A673 (cell line): ENCODE data around the gene TWNK. TPM values are rescaled to one million over a fixed set of nuclear protein-coding genes. Genes with fewer than 3 reads are reported as not detected.

Source experiments
- BruUV-seq: library from RNA; stranded (reverse); fragments of 400-500 nt; replicated peaks from 2 replicates; lab custom pipeline; 2021; lab: Mats Ljungman, UMichigan
- CTCF ChIA-PET: fragments of 300-600 bp; sonication (Branson Sonifier 250); formaldehyde crosslinking; loops from one replicate; lab custom pipeline; 2022; ENCODE audit warnings: antibody characterized with exemption; lab: Charles Lee
- POLR2A ChIA-PET: fragments of 300-600 bp; sonication (Branson Sonifier 250); formaldehyde crosslinking; loops from one replicate; lab custom pipeline; 2022; ENCODE audit warnings: antibody characterized with exemption; ENCODE audit not compliant: low non-redundant PET; lab: Charles Lee
- DNase-seq: peaks from one replicate; pipeline ENCODE4 v3.0.0-alpha.2; 2015; ENCODE audit warnings: low spot score
- H3K27ac ChIP-seq: fragments of 200-600 bp; sonication (generic); 2 replicates; pipeline ENCODE4 v1.5.1; 2016; ENCODE audit warnings: mixed run types, low read depth, mild to moderate bottlenecking, mixed read lengths, antibody characterized with exemption, low read length; ENCODE audit not compliant: poor library complexity, severe bottlenecking
- H3K27me3 ChIP-seq: fragments of 200-600 bp; sonication (generic); replicated peaks from 2 replicates; pipeline ENCODE4 v1.6.1; 2017; ENCODE audit warnings: mixed run types, low read depth, mild to moderate bottlenecking, mixed read lengths, antibody characterized with exemption, low read length; ENCODE audit not compliant: insufficient read depth, poor library complexity
- H3K36me3 ChIP-seq: fragments of 200-600 bp; sonication (generic); 2 replicates; pipeline ENCODE4 v1.6.1; 2016; ENCODE audit warnings: mixed run types, mild to moderate bottlenecking, mixed read lengths, antibody characterized with exemption, low read length; ENCODE audit not compliant: insufficient read depth, poor library complexity, severe bottlenecking
- H3K4me1 ChIP-seq: fragments of 200-600 bp; sonication (generic); 2 replicates; pipeline ENCODE4 v1.6.1; 2017; ENCODE audit warnings: mixed run types, mild to moderate bottlenecking, mixed read lengths, antibody characterized with exemption, low read length; ENCODE audit not compliant: insufficient read depth, poor library complexity, severe bottlenecking
- H3K4me3 ChIP-seq: fragments of 200-600 bp; sonication (generic); 2 replicates; pipeline ENCODE4 v1.5.1; 2016; ENCODE audit warnings: low read depth, mixed run types, mild to moderate bottlenecking, mixed read lengths, low read length; ENCODE audit not compliant: poor library complexity, severe bottlenecking
- H3K9me3 ChIP-seq: fragments of 200-600 bp; sonication (generic); 2 replicates; pipeline ENCODE4 v1.6.1; 2016; ENCODE audit warnings: mixed run types, low read depth, mild to moderate bottlenecking, mixed read lengths, antibody characterized with exemption, low read length; ENCODE audit not compliant: poor library complexity, severe bottlenecking
- CTCF ChIP-seq: fragments of 300-800, 200-600 bp; sonication (generic); conservative IDR thresholded peaks from 2 replicates; pipeline ENCODE4 v1.5.1; 2017; ENCODE audit warnings: low read depth, mild to moderate bottlenecking, antibody characterized with exemption, low read length, moderate library complexity, mixed read lengths
- EZH2 ChIP-seq: fragments of 200-600 bp; sonication (generic); IDR thresholded peaks from 2 replicates; pipeline ENCODE4 v1.6.1; 2017; ENCODE audit warnings: borderline replicate concordance, low read depth, mild to moderate bottlenecking, mixed read lengths, antibody characterized with exemption, low read length; ENCODE audit not compliant: poor library complexity, severe bottlenecking
- intact Hi-C: fragments of 100-400 bp; cut with micrococcal nuclease; formaldehyde crosslinking; loops from one replicate; pipeline ENCODE4 v1.10.0; 2022; ENCODE audit not compliant: unreplicated experiment
- total RNA-seq: library from RNA; stranded (reverse); gene quantifications from 2 replicates; pipeline ENCODE4 v1.2.3, GENCODE V29; 2021

The TWNK gene
- total RNA-seq, 1 experiment from 2014 or later, result 29.5 TPM

GRCh38 chr10:101013365-101013825 is 26.1 kb downstream of the TWNK start:
- ChIA-PET POLR2A (no interaction called here), CTCF (interaction anchor here (0.6 to 2.2 kb wide), 6 partner anchors 17 to 149 kb away, joined by 4 to 13 read pairs (median 4); partner anchors contain the start of genes PDZD7, SEMA4G and SFXN3)
- no peaks in the 10 kb centered on the region for H3K9me3 ChIP-seq
- DNase-seq, result no peak
- H3K27ac ChIP-seq, result no peak overlapping the region
- no peak overlapping the region for H3K4me3 ChIP-seq
- intact Hi-C loops, result loop anchor here (1.0 to 2.0 kb wide), 2 partner anchors 15 to 451 kb away; no protein-coding TSS in a partner anchor
- H3K27me3 ChIP-seq, result no peaks in the 10 kb centered on the region
- no peaks in the 10 kb centered on the region for H3K36me3 ChIP-seq
- BruUV-seq, result no TSS peak
- TF ChIP-seq EZH2, result no peak
- TF ChIP-seq CTCF, result no peak
- peaks cover 7% of the 10 kb centered on the region for H3K4me1 ChIP-seq

GRCh38 chr10:101014230-101014884 is 27.0 kb downstream of the TWNK start:
- POLR2A ChIA-PET, result interaction anchor here (0.6 kb wide), 1 partner anchor 188 kb away, joined by 3 read pairs; no protein-coding TSS in a partner anchor
- H3K27me3 ChIP-seq, result no peaks in the 10 kb centered on the region
- intact Hi-C loops, result loop anchor here (1.0 kb wide), 1 partner anchor 45 kb away; the partner anchor contains the start of gene SEMA4G

More at GRCh38 chr10:101014230-101014884, 27.0 kb downstream of the TWNK start:
- Histone ChIP-seq H3K4me1 (peaks cover 7% of the 10 kb centered on the region), H3K27ac (no peak overlapping the region), H3K36me3 (no peaks in the 10 kb centered on the region), H3K9me3 (no peaks in the 10 kb centered on the region), H3K4me3 (no peak overlapping the region)
- CTCF ChIA-PET, result interaction anchor here (0.5 to 2.2 kb wide), 20 partner anchors 10 to 1182 kb away, joined by 3 to 23 read pairs (median 4); partner anchors contain the start of genes LZTS2, PDZD7, SEMA4G and SFXN3
- TF ChIP-seq EZH2 (no peak), CTCF (peak; percentile 92)
- peak; percentile 83 for DNase-seq
- BruUV-seq, result no TSS peak
